HCT116 (cell line): ENCODE results near the gene DYNC2LI1. TPM values are rescaled to one million over a fixed set of nuclear protein-coding genes. Genes with fewer than 3 reads are reported as not detected.

ENCODE experiments used
- ATAC-seq: fragments of 200-7000 bp; cut with Tn5 transposase; 2 replicates; pipeline ENCODE4 v1.9.1; 2020; ENCODE audit warnings: mild to moderate bottlenecking, moderate library complexity
- BruUV-seq: library from RNA; stranded (reverse); fragments of 400-500 nt; replicated peaks from 2 replicates; lab custom pipeline; 2021; lab: Mats Ljungman, UMichigan
- CTCF ChIA-PET: fragments of 300-600 bp; sonication (Branson Sonifier 250); formaldehyde crosslinking; loops from one replicate; lab custom pipeline; 2021; ENCODE audit warnings: antibody characterized with exemption; lab: Charles Lee
- POLR2A ChIA-PET: fragments of 300-600, 350-600 bp; sonication (Branson Sonifier 250); formaldehyde crosslinking; loops from one replicate; lab custom pipeline; 2021; ENCODE audit warnings: antibody characterized with exemption; lab: Charles Lee
- RAD21 ChIA-PET, 2 experiments: fragments of 300-600 bp; sonication (Branson Sonifier 250); formaldehyde crosslinking; loops; one replicate each; lab custom pipeline; 2023; ENCODE audit warnings: low total read pairs in 2 of 2; ENCODE audit not compliant: uncharacterized antibody in 2 of 2, unreplicated experiment in 2 of 2, low non-redundant PET in 1 of 2; lab: Charles Lee
- DNase-seq: peaks from one replicate; pipeline ENCODE4 v3.0.0-alpha.2; 2010; ENCODE audit warnings: low read depth, low spot score
- H2AFZ ChIP-seq: fragments of 200-600 bp; shearing (Covaris generic), sonication (generic); 2 replicates; pipeline ENCODE4 v1.6.1; 2017; ENCODE audit warnings: low read depth, mixed run types, mixed read lengths, antibody characterized with exemption, low read length; ENCODE audit not compliant: poor library complexity, severe bottlenecking
- H3K27ac ChIP-seq: 2 replicates; pipeline ENCODE4 v1.5.1; 2012; ENCODE audit warnings: low read depth, low read length
- H3K27me3 ChIP-seq: fragments of 200-600 bp; sonication (generic); 2 replicates; pipeline ENCODE4 v1.6.1; 2016; ENCODE audit warnings: mixed run types, low read length, mixed read lengths; ENCODE audit not compliant: insufficient read depth
- H3K36me3 ChIP-seq, 2 experiments: fragments of 200-500 bp in 1 of 2; fragments of 200-600 bp in 1 of 2; sonication (Bioruptor generic) in 1 of 2; sonication (generic) in 1 of 2; 2 replicates each; pipeline versions ENCODE4 v1.5.1 to v1.6.1; 2014 to 2016; ENCODE audit warnings: low read length in 2 of 2, inconsistent platforms in 1 of 2, mixed read lengths in 1 of 2, mixed run types in 1 of 2; ENCODE audit not compliant: insufficient read depth in 2 of 2, control insufficient read depth in 1 of 2
- H3K4me1 ChIP-seq, 2 experiments: fragments of 200-600 bp in 1 of 2; sonication (generic) in 1 of 2; 2 replicates each; pipeline versions ENCODE4 v1.5.1 to v1.6.1; 2012 to 2017; ENCODE audit warnings: low read length in 2 of 2, inconsistent platforms in 1 of 2, mild to moderate bottlenecking in 1 of 2, mixed read lengths in 1 of 2, mixed run types in 1 of 2, moderate library complexity in 1 of 2; ENCODE audit not compliant: insufficient read depth in 2 of 2, control insufficient read depth in 1 of 2
- H3K4me2 ChIP-seq: fragments of 200-600 bp; sonication (generic); 2 replicates; pipeline ENCODE4 v1.6.1; 2017; ENCODE audit warnings: mixed run types, low read length, mixed read lengths
- H3K4me3 ChIP-seq, 2 experiments: fragments of 200-600 bp in 1 of 2; sonication (generic) in 1 of 2; replicated peaks in 1 of 2; 2 replicates each; pipeline ENCODE4 v1.5.1; 2011 to 2016; ENCODE audit warnings: low read length in 2 of 2, control low read depth in 1 of 2, low read depth in 1 of 2, mild to moderate bottlenecking in 1 of 2, mixed read lengths in 1 of 2, mixed run types in 1 of 2
- H3K79me2 ChIP-seq: fragments of 200-600 bp; sonication (generic); 2 replicates; pipeline ENCODE4 v1.6.1; 2017; ENCODE audit warnings: mild to moderate bottlenecking, mixed run types, low read length, moderate library complexity, mixed read lengths; ENCODE audit not compliant: insufficient read depth
- H3K9ac ChIP-seq: fragments of 200-600 bp; sonication (generic); 2 replicates; pipeline ENCODE4 v1.6.1; 2016; ENCODE audit warnings: low read length, mixed read lengths
- H3K9me2 ChIP-seq: fragments of 200-600 bp; sonication (generic), shearing (Covaris generic); 2 replicates; pipeline ENCODE4 v1.6.1; 2017; ENCODE audit warnings: mixed run types, mild to moderate bottlenecking, moderate library complexity; ENCODE audit not compliant: insufficient read depth
- H3K9me3 ChIP-seq, 2 experiments: fragments of 200-500 bp in 1 of 2; fragments of 200-600 bp in 1 of 2; sonication (Bioruptor generic) in 1 of 2; sonication (generic) in 1 of 2; 2 replicates each; pipeline ENCODE4 v1.6.1; 2014 to 2017; ENCODE audit warnings: low read length in 2 of 2, mixed read lengths in 2 of 2, inconsistent platforms in 1 of 2, low read depth in 1 of 2, mild to moderate bottlenecking in 1 of 2, mixed run types in 1 of 2, moderate library complexity in 1 of 2; ENCODE audit not compliant: control insufficient read depth in 1 of 2, insufficient read depth in 1 of 2
- H4K20me1 ChIP-seq: fragments of 200-600 bp; sonication (generic), shearing (Covaris generic); 2 replicates; pipeline ENCODE4 v1.6.1; 2017; ENCODE audit warnings: mixed run types, mild to moderate bottlenecking, moderate library complexity; ENCODE audit not compliant: insufficient read depth
- CBX3 ChIP-seq: IDR thresholded peaks from 2 replicates; pipeline ENCODE4 v1.6.1; 2012; ENCODE audit warnings: low read depth
- EGR1 ChIP-seq: IDR thresholded peaks from 2 replicates; pipeline ENCODE4 v1.6.1; 2012; ENCODE audit warnings: low read depth
- ELF1 ChIP-seq: IDR thresholded peaks from 2 replicates; pipeline ENCODE4 v1.6.1; 2012; ENCODE audit warnings: low read depth, borderline replicate concordance
- EZH2 ChIP-seq: fragments of 200-600 bp; sonication (generic); IDR thresholded peaks from 2 replicates; pipeline ENCODE4 v1.6.1; 2017; ENCODE audit warnings: antibody characterized with exemption, mixed run types
- EZH2phosphoT487 ChIP-seq: fragments of 200-600 bp; IDR thresholded peaks from 2 replicates; pipeline ENCODE4 v1.6.1; 2018; ENCODE audit warnings: antibody characterized with exemption, borderline replicate concordance
- FOSL1 ChIP-seq: IDR thresholded peaks from 2 replicates; pipeline ENCODE4 v1.6.1; 2012; ENCODE audit warnings: low read depth
- JUND ChIP-seq: IDR thresholded peaks from 2 replicates; pipeline ENCODE4 v1.6.1; 2012
- POLR2A ChIP-seq: IDR thresholded peaks from 2 replicates; pipeline ENCODE4 v1.7.0; 2011; ENCODE audit warnings: borderline replicate concordance; ENCODE audit not compliant: insufficient read depth, insufficient read length; ENCODE audit errors: extremely low read depth
- SIN3A ChIP-seq: IDR thresholded peaks from 2 replicates; pipeline ENCODE4 v1.6.1; 2012; ENCODE audit warnings: low read depth
- SP1 ChIP-seq: IDR thresholded peaks from 2 replicates; pipeline ENCODE4 v1.6.1; 2012; ENCODE audit warnings: low read depth
- SRF ChIP-seq: IDR thresholded peaks from 2 replicates; pipeline ENCODE4 v1.6.1; 2012; ENCODE audit warnings: low read depth
- TCF7L2 ChIP-seq: IDR thresholded peaks from 2 replicates; pipeline ENCODE4 v1.7.0; 2011; ENCODE audit warnings: borderline replicate concordance, inconsistent platforms; ENCODE audit not compliant: insufficient read depth, insufficient read length; ENCODE audit errors: extremely low read depth
- ZFX ChIP-seq: fragments of 450-650 bp; IDR thresholded peaks from 2 replicates; pipeline ENCODE4 v1.6.1; 2017
- intact Hi-C: fragments of 100-400 bp; cut with micrococcal nuclease; formaldehyde crosslinking; loops from 2 replicates; pipeline ENCODE4 v1.10.0; 2022
- total RNA-seq: library from RNA; stranded (reverse); gene quantifications from one replicate; pipeline ENCODE4 v1.2.1, GENCODE V29; 2021; ENCODE audit not compliant: unreplicated experiment
- TF ChIP-seq, protein P1 (sequence below): IDR thresholded peaks from 2 replicates; pipeline ENCODE4 v1.6.1; 2012
- TF ChIP-seq, protein P2 (sequence below): IDR thresholded peaks from 2 replicates; pipeline ENCODE4 v1.6.1; 2012
- TF ChIP-seq, protein P3 (sequence below): IDR thresholded peaks from 2 replicates; pipeline ENCODE4 v1.6.1; 2011; ENCODE audit warnings: mild to moderate bottlenecking, low read length, moderate library complexity; ENCODE audit not compliant: insufficient replicate concordance; ENCODE audit errors: extremely low read depth

DYNC2LI1 gene
- total RNA-seq, 1 experiment from 2014 or later: 16.7 TPM

DNA sequence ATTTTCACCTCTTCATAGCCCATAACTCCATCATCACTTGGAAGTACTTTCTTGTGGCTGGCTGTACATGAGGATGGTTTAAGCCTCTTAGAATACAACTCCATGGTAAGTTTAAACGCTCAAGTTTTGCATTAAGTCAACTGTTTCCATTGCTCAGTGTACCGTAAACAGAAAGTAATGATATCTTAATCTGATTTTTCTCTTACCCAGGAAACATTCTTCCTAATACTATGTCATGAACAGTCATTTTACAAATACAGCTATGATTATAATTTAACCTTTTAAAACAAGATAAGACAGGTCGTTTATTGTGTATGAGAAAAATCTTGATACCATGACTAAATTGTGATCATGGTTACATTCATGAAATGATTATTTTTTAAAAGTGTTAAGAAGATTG is 11.6 kb upstream of the DYNC2LI1 start (continued):
- TF ChIP-seq, protein P1, sequence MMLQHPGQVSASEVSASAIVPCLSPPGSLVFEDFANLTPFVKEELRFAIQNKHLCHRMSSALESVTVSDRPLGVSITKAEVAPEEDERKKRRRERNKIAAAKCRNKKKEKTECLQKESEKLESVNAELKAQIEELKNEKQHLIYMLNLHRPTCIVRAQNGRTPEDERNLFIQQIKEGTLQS: no peak

DNA sequence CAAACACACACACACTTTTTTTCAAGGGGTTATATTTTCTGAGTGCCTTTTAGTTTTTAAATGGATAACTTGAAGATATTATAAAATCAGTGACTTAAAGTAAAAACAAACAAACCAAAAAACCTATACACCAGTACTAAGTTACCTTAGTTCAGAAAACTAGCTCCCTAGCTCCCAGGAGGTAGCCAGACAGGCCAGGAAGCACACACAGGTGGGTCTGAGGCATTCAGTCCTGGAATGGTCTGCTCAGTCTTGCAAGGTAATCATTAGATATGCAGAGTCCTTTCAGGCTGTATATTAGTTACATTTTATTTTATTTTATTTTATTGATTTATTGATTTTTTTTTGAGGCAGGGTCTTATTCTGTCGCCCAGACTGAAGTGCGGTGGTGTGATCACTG is 10.7 kb upstream of the DYNC2LI1 start:
- H4K20me1 ChIP-seq: no peaks in the 10 kb centered on the region
- no peaks in the 10 kb centered on the region for H3K27me3 ChIP-seq
- CTCF ChIA-PET: no interaction called here
- H3K79me2 ChIP-seq: no peaks in the 10 kb centered on the region
- no peak overlapping the region for H3K4me3 ChIP-seq
- no peaks in the 10 kb centered on the region for H3K9me3 ChIP-seq
- H3K27ac ChIP-seq: no peak overlapping the region
- ATAC-seq: no peak
- intact Hi-C loops: no loop called here
- H2AFZ ChIP-seq: no peak overlapping the region
- TF ChIP-seq FOSL1: no peak
- no peak for TF ChIP-seq SIN3A
- no peak for TF ChIP-seq POLR2A
- TF ChIP-seq, protein P2, sequence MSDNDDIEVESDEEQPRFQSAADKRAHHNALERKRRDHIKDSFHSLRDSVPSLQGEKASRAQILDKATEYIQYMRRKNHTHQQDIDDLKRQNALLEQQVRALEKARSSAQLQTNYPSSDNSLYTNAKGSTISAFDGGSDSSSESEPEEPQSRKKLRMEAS: no peak
- TF ChIP-seq ZFX: no peak
- TF ChIP-seq JUND: no peak
- no peak for TF ChIP-seq SP1
- TF ChIP-seq EZH2: no peak
- no peak for TF ChIP-seq SRF
- TF ChIP-seq CBX3: no peak
- no peak for TF ChIP-seq EGR1
- TF ChIP-seq TCF7L2: no peak
- no peak for TF ChIP-seq EZH2phosphoT487
- no peak for TF ChIP-seq ELF1
- TF ChIP-seq, protein P3, sequence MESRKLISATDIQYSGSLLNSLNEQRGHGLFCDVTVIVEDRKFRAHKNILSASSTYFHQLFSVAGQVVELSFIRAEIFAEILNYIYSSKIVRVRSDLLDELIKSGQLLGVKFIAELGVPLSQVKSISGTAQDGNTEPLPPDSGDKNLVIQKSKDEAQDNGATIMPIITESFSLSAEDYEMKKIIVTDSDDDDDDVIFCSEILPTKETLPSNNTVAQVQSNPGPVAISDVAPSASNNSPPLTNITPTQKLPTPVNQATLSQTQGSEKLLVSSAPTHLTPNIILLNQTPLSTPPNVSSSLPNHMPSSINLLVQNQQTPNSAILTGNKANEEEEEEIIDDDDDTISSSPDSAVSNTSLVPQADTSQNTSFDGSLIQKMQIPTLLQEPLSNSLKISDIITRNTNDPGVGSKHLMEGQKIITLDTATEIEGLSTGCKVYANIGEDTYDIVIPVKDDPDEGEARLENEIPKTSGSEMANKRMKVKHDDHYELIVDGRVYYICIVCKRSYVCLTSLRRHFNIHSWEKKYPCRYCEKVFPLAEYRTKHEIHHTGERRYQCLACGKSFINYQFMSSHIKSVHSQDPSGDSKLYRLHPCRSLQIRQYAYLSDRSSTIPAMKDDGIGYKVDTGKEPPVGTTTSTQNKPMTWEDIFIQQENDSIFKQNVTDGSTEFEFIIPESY: no peak
- TF ChIP-seq, all 23 proteins: peak for 0
- Histone ChIP-seq H3K4me2 (no peak overlapping the region), H3K9me2 (no peaks in the 10 kb centered on the region), H3K9ac (no peak overlapping the region), H3K36me3 (no peaks in the 10 kb centered on the region), H3K4me1 (peaks cover 0 to 17% of the 10 kb centered on the region in 2 experiments; a peak in 2 of 4 replicates)
- RAD21 ChIA-PET: no interaction called here
- BruUV-seq: no TSS peak
- DNase-seq: no peak
- POLR2A ChIA-PET: no interaction called here
